HepG2 (cell line): ENCODE data around the gene SERPINB1. TPM values are rescaled to one million over a fixed set of nuclear protein-coding genes. Genes with fewer than 3 reads are reported as not detected.

Experiments used
- ATAC-seq: fragments of 200-7000 bp; cut with Tn5 transposase; 3 replicates; pipeline ENCODE4 v1.9.1; 2020; ENCODE audit warnings: mild to moderate bottlenecking, moderate library complexity
- BruUV-seq: library from RNA; stranded (reverse); fragments of 400-500 nt; replicated peaks from 2 replicates; lab custom pipeline; 2021; lab: Mats Ljungman, UMichigan
- CTCF ChIA-PET: fragments of 300-600 bp; formaldehyde crosslinking; extraction: SDS; loops from one replicate; lab custom pipeline; 2021; ENCODE audit warnings: low total read pairs, inconsistent platforms, low intra/inter-chr PET ratio; lab: Yijun Ruan, JAX
- POLR2A ChIA-PET: fragments of 350-600 bp; sonication (Branson Sonifier 250); formaldehyde crosslinking; loops from one replicate; lab custom pipeline; 2020; ENCODE audit warnings: antibody characterized with exemption, inconsistent platforms; lab: Yijun Ruan, JAX
- DNase-seq: peaks from one replicate; pipeline ENCODE4 v3.0.0-alpha.2; 2015; ENCODE audit warnings: low spot score
- FAIRE-seq: peaks from 3 replicates; lab custom pipeline; 2011; peaks lifted over from hg19 to GRCh38; lab: Jason Lieb, UNC
- H2AFZ ChIP-seq: one replicate; pipeline ENCODE4 v1.6.1; 2011; ENCODE audit warnings: low read length, inconsistent platforms
- H3K27ac ChIP-seq: fragments of 300-600 bp; 3 replicates; pipeline ENCODE4 v1.8.0; 2011; ENCODE audit warnings: mixed run types, mild to moderate bottlenecking, mixed read lengths, low read length, inconsistent platforms; ENCODE audit not compliant: insufficient read depth; ENCODE audit errors: extremely low read length
- H3K27me3 ChIP-seq, 2 experiments: fragments of 200-600 bp in 1 of 2; 2 replicates in 1 of 2; 3 replicates in 1 of 2; pipeline versions ENCODE4 v1.6.0 to v1.8.0; 2011; ENCODE audit warnings: low read length in 2 of 2, mild to moderate bottlenecking in 2 of 2, moderate library complexity in 2 of 2, inconsistent platforms in 1 of 2; ENCODE audit not compliant: insufficient read depth in 2 of 2, control insufficient read depth in 1 of 2
- H3K36me3 ChIP-seq, 2 experiments: fragments of 200-600 bp in 1 of 2; replicated peaks in 1 of 2; 2 replicates in 1 of 2; 3 replicates in 1 of 2; pipeline versions ENCODE4 v1.5.1 to v1.8.0; 2011; ENCODE audit warnings: low read length in 2 of 2, inconsistent platforms in 1 of 2; ENCODE audit not compliant: insufficient read depth in 2 of 2, control insufficient read depth in 1 of 2
- H3K4me1 ChIP-seq: 2 replicates; pipeline ENCODE4 v1.5.1; 2012; ENCODE audit warnings: low read length, inconsistent platforms; ENCODE audit not compliant: insufficient read depth
- H3K4me2 ChIP-seq: 2 replicates; pipeline ENCODE4 v1.6.0; 2011; ENCODE audit warnings: low read depth, low read length, inconsistent platforms
- H3K4me3 ChIP-seq, 3 experiments: fragments of 200-600 bp in 1 of 3; sonication (generic), shearing (Covaris generic) in 1 of 3; replicated peaks in 1 of 3; 2 replicates each; pipeline ENCODE4 v1.5.1; 2011 to 2016; ENCODE audit warnings: low read length in 3 of 3, inconsistent platforms in 2 of 3, low read depth in 2 of 3, mild to moderate bottlenecking in 2 of 3, control low read depth in 1 of 3, mixed read lengths in 1 of 3; ENCODE audit not compliant: insufficient read depth in 1 of 3
- H3K79me2 ChIP-seq: one replicate; pipeline ENCODE4 v1.6.1; 2011; ENCODE audit warnings: low read length, inconsistent platforms; ENCODE audit not compliant: insufficient read depth
- H3K9ac ChIP-seq: 2 replicates; pipeline ENCODE4 v1.6.0; 2011; ENCODE audit warnings: mild to moderate bottlenecking, low read depth, low read length, inconsistent platforms; ENCODE audit not compliant: insufficient read depth
- H3K9me3 ChIP-seq: 2 replicates; pipeline ENCODE4 v1.5.1; 2012; ENCODE audit warnings: mild to moderate bottlenecking, low read length
- H4K20me1 ChIP-seq: 2 replicates; pipeline ENCODE4 v1.6.0; 2011; ENCODE audit warnings: inconsistent platforms, mild to moderate bottlenecking, low read length, moderate library complexity; ENCODE audit not compliant: insufficient read depth
- ATF6 ChIP-seq: sonication (generic); formaldehyde crosslinking; conservative IDR thresholded peaks from 2 replicates; pipeline ENCODE4 v1.4.0; 2020; ENCODE audit warnings: missing genetic modification reagents
- CEBPB ChIP-seq: IDR thresholded peaks from 2 replicates; pipeline ENCODE4 v1.6.1; 2011; ENCODE audit warnings: low read depth, low read length, improper control_type of control experiment, borderline replicate concordance
- CEBPG ChIP-seq: IDR thresholded peaks from 2 replicates; pipeline ENCODE4 v1.6.1; 2016
- FOSL2 ChIP-seq: sonication (generic); formaldehyde crosslinking; IDR thresholded peaks from 2 replicates; pipeline ENCODE4 v1.4.0; 2020; ENCODE audit warnings: missing genetic modification reagents
- GATAD2A ChIP-seq: IDR thresholded peaks from 2 replicates; pipeline ENCODE4 v1.6.1; 2016
- HMG20A ChIP-seq: IDR thresholded peaks from 2 replicates; pipeline ENCODE4 v1.6.1; 2016; ENCODE audit warnings: borderline replicate concordance
- HNRNPK ChIP-seq: fragments of 200-400 bp; formaldehyde crosslinking; IDR thresholded peaks from 2 replicates; pipeline ENCODE4 v1.6.1; 2018; ENCODE audit warnings: low read length, low read depth, moderate library complexity, mild to moderate bottlenecking; ENCODE audit not compliant: poor library complexity, severe bottlenecking
- MLXIP ChIP-seq: sonication (generic); formaldehyde crosslinking; IDR thresholded peaks from 2 replicates; pipeline ENCODE4 v1.9.0; 2021; ENCODE audit warnings: missing genetic modification reagents, borderline replicate concordance
- SALL1 ChIP-seq: sonication (generic); formaldehyde crosslinking; IDR thresholded peaks from 2 replicates; pipeline ENCODE4 v1.8.0; 2022; ENCODE audit warnings: mild to moderate bottlenecking, missing genetic modification reagents
- SIX1 ChIP-seq: sonication (generic); formaldehyde crosslinking; IDR thresholded peaks from 2 replicates; pipeline ENCODE4 v1.4.0; 2020; ENCODE audit warnings: missing genetic modification reagents, borderline replicate concordance
- SP2 ChIP-seq: sonication (generic); formaldehyde crosslinking; IDR thresholded peaks from 2 replicates; pipeline ENCODE4 v1.5.1; 2020; ENCODE audit warnings: mild to moderate bottlenecking, missing genetic modification reagents
- ZMYM4 ChIP-seq: sonication (generic); formaldehyde crosslinking; IDR thresholded peaks from 2 replicates; pipeline ENCODE4 v1.8.1; 2023; ENCODE audit warnings: mild to moderate bottlenecking, missing genetic modification reagents
- ZNF180 ChIP-seq: sonication (generic); formaldehyde crosslinking; IDR thresholded peaks from 2 replicates; pipeline ENCODE4 v1.4.0; 2020; ENCODE audit warnings: low read depth, missing genetic modification reagents, borderline replicate concordance
- ZNF44 ChIP-seq: sonication (generic); formaldehyde crosslinking; IDR thresholded peaks from 2 replicates; pipeline ENCODE4 v1.5.1; 2020; ENCODE audit warnings: mild to moderate bottlenecking, missing genetic modification reagents
- WGBS: methylation state at CpG from one replicate; pipeline ENCODE4 v1.1.6; 2017; ENCODE audit warnings: low lambda C conversion rate; 5-methylcytosine and 5-hydroxymethylcytosine counted together
- in situ Hi-C: cut with HindIII; loops from 2 replicates; pipeline ENCODE4 v1.10.0; 2017; ENCODE audit warnings: low pct_unique_long_range_greater_than_20kb; ENCODE audit not compliant: extremely low pct_ligation_motif_present
- intact Hi-C: fragments of 100-400 bp; cut with micrococcal nuclease; formaldehyde crosslinking; loops from one replicate; pipeline ENCODE4 v1.10.0; 2022; ENCODE audit not compliant: unreplicated experiment
- polyA plus RNA-seq, 8 experiments: library from polyadenylated mRNA; depleted of rRNA in 3 of 8; stranded (reverse) in 7 of 8; unstranded in 1 of 8; fragments of >200 nt; fragmentation: Illumina TruSeq in 4 of 8; extraction: Trizol in 4 of 8; gene quantifications; 2 replicates each; pipeline versions ENCODE4 v1.2.1 to v1.2.3, GENCODE V29; 2011 to 2016; ENCODE audit warnings: low read depth in 4 of 8, missing spikeins in 1 of 8, mixed read lengths in 1 of 8; ENCODE audit not compliant: insufficient read depth in 1 of 8
- total RNA-seq, 5 experiments: library from RNA; depleted of rRNA; stranded (reverse); fragments of >200 nt; fragmentation: Illumina TruSeq; extraction: Trizol; gene quantifications; 2 replicates each; pipeline ENCODE4 v1.2.3, GENCODE V29; 2016; ENCODE audit warnings: low read depth in 1 of 5

SERPINB1 gene
- total and polyA plus RNA-seq, 2 of the 13 experiments (the other 11 are each of a cell fraction or from before 2014, with no cell fraction given), result 41.4 to 60.5 TPM

GRCh38 chr6:2812695-2813094 is 29.0 kb downstream of the SERPINB1 start:
- BruUV-seq, result no TSS peak
- CTCF ChIA-PET, result no interaction called here
- no peak overlapping the region for H3K4me3 ChIP-seq
- H3K27me3 ChIP-seq, result no peaks in the 10 kb centered on the region
- ATAC-seq, result no peak
- peaks cover 37% of the 10 kb centered on the region for H3K4me1 ChIP-seq
- H3K36me3 ChIP-seq, result no peaks in the 10 kb centered on the region
- peak; percentile 91 for TF ChIP-seq HNRNPK
- TF ChIP-seq ZNF180 (CRISPR knock-in tag), result no peak
- no peak for TF ChIP-seq ZMYM4 (CRISPR knock-in tag)
- H3K9me3 ChIP-seq, result peaks cover 15% of the 10 kb centered on the region; the same call in 1 of the 2 replicates
- in situ Hi-C loops (no loop called here), intact Hi-C loops (no loop called here)
- WGBS, result 88% methylated on average over 3 of the region's 3 CpGs
- H4K20me1 ChIP-seq, result no peaks in the 10 kb centered on the region
- no peak overlapping the region for H2AFZ ChIP-seq
- DNase-seq, result no peak
- no peaks in the 10 kb centered on the region for H3K79me2 ChIP-seq
- no peak for FAIRE-seq
- H3K9ac ChIP-seq, result no peak overlapping the region
- POLR2A ChIA-PET, result no interaction called here
- no peak overlapping the region for H3K4me2 ChIP-seq
- H3K27ac ChIP-seq, result no peak overlapping the region

- Histone ChIP-seq H3K27ac (no peak overlapping the region), H3K9ac (no peak overlapping the region), H4K20me1 (no peaks in the 10 kb centered on the region), H3K9me3 (no peaks in the 10 kb centered on the region), H2AFZ (no peak overlapping the region), H3K4me1 (peaks cover 32% of the 10 kb centered on the region), H3K36me3 (no peaks in the 10 kb centered on the region), H3K4me3 (no peak overlapping the region), H3K27me3 (no peaks in the 10 kb centered on the region), H3K79me2 (no peaks in the 10 kb centered on the region), H3K4me2 (no peak overlapping the region)
- ATAC-seq, result peak; percentile 56; the same call in 2 of the 3 replicates
- no peak for FAIRE-seq
- in situ Hi-C loops (no loop called here), intact Hi-C loops (no loop called here)
- ChIA-PET CTCF (no interaction called here), POLR2A (interaction anchor here (0.6 to 2.1 kb wide), 3 partner anchors 9 to 93 kb away, joined by 3 to 7 read pairs (median 3); partner anchors contain the start of genes SERPINB1 and SERPINB9)
- no peak for DNase-seq
- WGBS, result 68% methylated on average over 9 of the region's 9 CpGs
- BruUV-seq, result no TSS peak
- TF ChIP-seq MLXIP (CRISPR knock-in tag) (no peak), GATAD2A (CRISPR knock-in tag) (peak; percentile 23; the same call in 1 of the 2 replicates), ZNF44 (0 out of 2 replicates have a peak, but pooled peaks have one; percentile 59), SP2 (CRISPR knock-in tag) (no peak), ATF6 (CRISPR knock-in tag) (no peak), CEBPG (peak; percentile 6; the same call in 1 of the 2 replicates), SIX1 (no peak), CEBPB (peak; percentile 76), FOSL2 (CRISPR knock-in tag) (0 out of 2 replicates have a peak, but pooled peaks have one; percentile 21), HMG20A (0 out of 2 replicates have a peak, but pooled peaks have one; percentile 30), SALL1 (CRISPR knock-in tag) (peak; percentile 40; the same call in 1 of the 2 replicates)
Measured at GRCh38 chr6:2810092-2810671, 31.5 kb downstream of the SERPINB1 start.
